GM18517 (cell line): Measurements from ENCODE around the gene PTPRN2.

ENCODE experiments used
- ATAC-seq: cut with Tn5 transposase; IDR thresholded peaks from one replicate; pipeline ENCODE4 v1.9.1; 2021; ENCODE audit warnings: mild to moderate bottlenecking, moderate library complexity; ENCODE audit not compliant: unreplicated experiment

Gene PTPRN2

DNA sequence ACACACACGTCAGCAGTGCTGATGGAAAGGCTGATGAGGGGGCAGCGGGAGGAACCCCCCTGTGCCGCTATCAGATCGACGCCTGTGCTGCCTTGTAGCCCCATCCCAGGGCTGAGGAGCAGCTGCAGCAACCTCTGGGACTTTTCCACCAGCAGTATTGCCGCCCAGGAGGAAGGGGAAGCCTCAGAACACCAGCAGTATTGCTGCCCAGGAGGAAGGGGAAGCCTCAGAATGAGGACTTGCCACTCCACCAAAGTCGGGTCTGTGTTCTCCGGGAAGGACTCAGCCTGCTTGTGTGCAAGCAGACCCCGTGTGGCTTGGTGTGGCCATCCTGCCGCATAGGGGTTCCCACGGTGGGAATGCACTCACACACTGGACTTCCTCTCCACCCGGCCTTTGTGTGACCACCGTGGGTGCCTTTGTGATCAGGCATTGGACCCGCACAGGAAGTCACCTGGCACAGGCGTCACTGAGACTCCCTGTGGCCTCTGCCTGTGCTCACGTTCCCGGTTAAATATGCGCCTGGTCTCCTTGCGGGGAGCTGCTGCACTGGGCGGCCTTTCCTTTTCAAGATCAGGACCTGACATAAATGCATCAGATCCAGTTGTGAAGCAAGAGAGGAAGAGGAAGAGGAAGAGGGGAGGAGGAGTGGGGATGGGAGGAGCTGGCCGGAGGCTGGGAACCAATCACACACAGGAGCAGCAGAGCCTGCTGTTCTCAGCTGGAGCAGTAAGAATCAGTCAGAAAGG, 1002.3 kb downstream of the PTPRN2 start:
- no peak for ATAC-seq

DNA sequence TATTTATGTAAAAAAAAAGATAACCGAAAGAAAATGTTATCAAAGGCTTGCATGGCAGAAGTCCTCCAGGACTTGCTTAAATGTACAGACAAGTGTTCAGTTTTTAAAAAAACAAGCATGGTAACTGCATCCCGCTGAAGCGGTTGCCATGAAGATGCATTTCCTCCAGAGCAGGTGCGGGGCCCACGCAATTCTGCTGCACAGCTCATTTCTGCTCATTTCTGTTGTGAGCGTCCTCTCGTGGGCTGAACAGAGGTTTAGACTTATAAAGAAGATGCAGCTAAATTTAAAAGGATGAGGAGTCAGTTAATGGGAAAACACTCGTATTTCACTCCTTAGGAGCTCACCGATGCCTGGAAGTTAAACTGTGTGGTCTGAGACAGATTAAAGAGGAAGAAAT, 1003.2 kb downstream of the PTPRN2 start:
- ATAC-seq = no peak

- ATAC-seq = no peak
These were observed 1005.9 kb downstream of the PTPRN2 start for GRCh38 chr7:157581740-157582139.

GRCh38 chr7:157580324-157580723, 1007.3 kb downstream of the PTPRN2 start:
- ATAC-seq = no peak

DNA sequence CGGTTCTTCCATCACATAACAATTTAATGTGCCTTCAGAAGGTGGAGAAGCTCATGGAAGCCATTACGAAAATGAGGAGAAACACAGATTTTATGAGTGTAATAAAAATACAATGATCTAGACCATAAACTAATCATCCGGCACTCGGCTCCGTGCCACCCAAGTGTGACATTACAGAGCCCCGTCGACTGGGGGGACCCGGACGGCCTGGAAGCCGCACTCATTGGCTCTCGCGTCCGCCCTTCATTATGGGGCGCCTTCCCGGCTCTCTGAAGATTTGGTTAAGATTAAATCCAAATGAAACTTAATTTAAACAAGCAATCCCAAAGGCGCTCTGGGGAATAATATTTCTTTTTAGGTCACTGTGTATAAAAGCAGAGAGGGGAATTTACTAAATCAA, 1008.2 kb downstream of the PTPRN2 start:
- ATAC-seq = no peak

- ATAC-seq = no peak
These were observed 1009.8 kb downstream of the PTPRN2 start for GRCh38 chr7:157577796-157578339.

DNA sequence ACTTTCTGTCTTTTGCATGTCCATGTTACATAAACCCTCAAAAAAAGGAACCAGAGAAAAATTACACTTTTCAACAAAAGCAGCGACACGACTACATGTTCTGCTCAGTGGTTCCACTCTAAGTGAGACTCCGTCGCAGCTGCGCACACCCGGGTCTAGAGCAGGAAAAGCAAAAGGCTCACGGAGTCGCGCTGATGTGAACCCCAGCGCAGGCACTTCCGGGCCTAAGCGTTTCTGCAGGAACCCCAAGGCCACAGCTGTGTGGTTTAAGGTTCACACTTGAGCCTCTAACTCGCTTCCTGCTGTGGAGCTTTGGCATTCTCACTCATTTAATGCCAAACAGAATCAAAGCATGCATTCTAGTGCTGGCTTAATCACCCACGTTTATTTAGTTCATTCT, 1010.6 kb downstream of the PTPRN2 start:
- no peak for ATAC-seq

- no peak for ATAC-seq
These were observed 1011.2 kb downstream of the PTPRN2 start for GRCh38 chr7:157576415-157576814.

DNA sequence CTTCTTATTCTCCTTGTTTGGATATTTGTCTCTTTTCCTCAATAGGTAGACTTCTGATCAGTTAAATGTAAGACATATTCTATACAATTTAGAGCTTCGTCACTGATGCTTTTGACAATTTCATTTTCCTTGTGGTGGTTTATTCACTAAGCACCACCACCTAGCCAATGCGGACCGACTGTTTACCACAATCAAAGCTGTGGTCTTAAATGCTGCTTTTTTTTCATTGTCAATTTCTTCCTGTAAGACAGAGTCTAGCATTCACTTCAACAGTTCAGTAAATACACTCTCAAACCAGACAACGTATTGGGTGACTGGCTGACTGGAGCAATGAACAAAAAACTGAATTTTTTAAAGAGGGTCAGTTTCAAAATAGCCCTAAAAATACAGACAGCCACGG, 1011.8 kb downstream of the PTPRN2 start:
- no peak for ATAC-seq

- no peak for ATAC-seq
These were observed 1012.6 kb downstream of the PTPRN2 start for GRCh38 chr7:157574914-157575586.

GRCh38 chr7:157574120-157574825, 1013.4 kb downstream of the PTPRN2 start:
- no peak for ATAC-seq

DNA sequence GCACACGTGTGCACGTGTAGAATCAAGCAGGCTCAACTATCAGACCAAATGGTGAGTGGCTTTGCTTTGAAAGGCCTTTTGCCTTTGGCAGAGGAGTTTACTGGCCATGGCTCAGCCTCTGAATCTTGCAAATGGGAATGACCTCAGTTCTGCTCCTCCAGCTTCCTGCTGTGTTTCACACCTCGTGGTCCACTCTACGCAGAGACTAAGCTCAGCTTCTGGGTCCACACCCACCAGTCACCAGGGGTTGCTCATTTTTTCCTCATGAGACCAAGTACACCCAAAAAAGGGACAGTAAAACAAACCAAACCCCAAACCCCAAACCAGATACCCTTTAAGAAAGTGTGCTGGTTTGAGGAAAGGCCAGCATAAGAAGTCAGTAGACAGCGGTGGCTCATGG, 1014.4 kb downstream of the PTPRN2 start:
- no peak for ATAC-seq

DNA sequence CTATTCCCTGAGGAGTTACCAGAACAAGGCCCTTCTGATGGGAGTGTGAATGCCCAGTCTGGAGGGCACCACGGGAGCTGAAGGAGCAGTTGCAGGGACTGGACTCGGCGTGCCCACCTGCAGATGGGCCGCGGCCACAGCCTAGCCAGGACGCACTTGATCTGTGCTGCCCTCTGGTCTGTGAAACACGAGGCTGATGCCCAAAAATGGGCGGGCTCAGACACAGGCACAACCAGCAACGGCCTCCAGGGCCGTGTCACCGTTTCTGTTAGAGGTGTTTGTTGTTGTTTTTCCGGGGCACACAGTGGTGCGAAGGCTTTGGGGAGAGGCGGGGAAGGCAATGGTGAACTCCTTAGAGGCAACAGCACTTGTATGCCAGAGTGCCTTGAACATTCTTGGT, 1015.0 kb downstream of the PTPRN2 start:
- ATAC-seq = no peak

- ATAC-seq = no peak
These were observed 1017.0 kb downstream of the PTPRN2 start for GRCh38 chr7:157570531-157571200.

DNA sequence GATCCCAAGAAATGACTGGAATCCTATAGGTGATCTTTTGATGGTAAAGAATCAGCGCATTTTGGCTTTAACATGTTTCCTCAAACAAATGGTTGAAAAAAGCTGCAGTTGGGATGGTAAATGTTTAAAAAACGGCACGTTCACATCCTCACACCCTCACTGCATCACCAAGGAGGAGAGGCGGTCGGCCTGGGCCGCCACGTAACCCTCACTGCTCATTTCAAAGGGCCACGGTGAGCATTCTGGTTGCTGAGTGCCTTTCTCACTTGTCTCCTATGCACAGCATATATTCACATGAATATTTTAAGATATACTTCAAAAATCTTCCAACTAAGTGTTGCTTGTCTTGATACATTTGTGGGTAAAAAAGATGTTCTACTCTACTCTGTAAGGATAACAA, 1017.7 kb downstream of the PTPRN2 start:
- ATAC-seq = no peak

DNA sequence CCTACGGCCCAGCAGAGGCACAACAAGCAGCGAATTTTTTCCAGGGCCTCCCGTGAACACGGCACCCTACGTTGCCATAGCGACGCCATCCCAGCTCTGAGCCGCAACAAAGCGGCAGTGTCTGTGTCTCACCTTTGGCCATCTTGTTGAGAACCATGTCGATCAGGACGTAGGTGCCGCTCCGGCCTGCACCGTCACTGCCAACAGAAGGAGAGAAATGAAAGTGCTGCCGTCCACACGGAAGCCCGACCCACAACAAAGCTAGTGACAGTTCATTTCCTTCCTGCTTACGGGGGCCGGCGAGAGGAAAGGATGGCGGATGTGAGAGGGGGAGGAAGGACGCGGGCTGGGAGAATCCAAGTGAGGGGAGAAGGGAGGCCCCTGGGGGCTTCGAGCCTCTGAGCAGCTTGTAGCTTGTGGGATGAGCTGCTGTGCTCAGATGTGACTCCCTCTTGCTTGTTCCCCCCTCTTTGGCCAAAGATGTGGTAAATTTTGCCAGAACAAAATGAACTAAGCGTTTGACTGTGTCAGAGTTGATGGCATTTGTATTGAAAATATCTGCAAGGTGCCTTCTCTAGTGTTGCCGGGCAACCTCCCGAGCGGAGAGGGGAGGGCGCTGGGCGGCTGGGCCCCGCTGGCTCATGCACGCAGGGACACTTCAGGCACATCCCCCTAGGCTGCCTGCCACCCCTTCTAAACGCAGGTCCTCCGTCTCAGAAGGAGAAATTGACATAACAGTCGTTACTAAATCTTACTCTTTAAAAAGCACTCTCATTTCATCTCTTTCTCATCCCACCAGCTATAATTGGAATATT, 1018.6 kb downstream of the PTPRN2 start:
- ATAC-seq = peak; percentile 81

- no peak for ATAC-seq
These were observed 1019.4 kb downstream of the PTPRN2 start for GRCh38 chr7:157568106-157568769.

- no peak for ATAC-seq
These were observed 1020.0 kb downstream of the PTPRN2 start for GRCh38 chr7:157567666-157568065.

GRCh38 chr7:157566631-157567006, 1021.0 kb downstream of the PTPRN2 start:
- ATAC-seq = no peak
